NCI-H1417 (cell line): ENCODE results near the gene RNASE1.
"Not testable (repeated sequence)": the region's sequence is repeated elsewhere in the genome, so short reads cannot be mapped to it uniquely, and the experiment has no call there.

Experiments
- DNase-seq, 3 experiments: peaks; one replicate each; lab custom pipeline; 2025; lab: John Stamatoyannopoulos, UW

The RNASE1 gene

GRCh38 chr14:20772650-20773049, 30.0 kb downstream of the RNASE1 start:
- no peak for DNase-seq

- DNase-seq: no peak
Measured at GRCh38 chr14:20769421-20769820, 33.2 kb downstream of the RNASE1 start.

- no peak for DNase-seq
Measured at GRCh38 chr14:20768593-20768892, 34.1 kb downstream of the RNASE1 start.

GRCh38 chr14:20760950-20761349, 41.7 kb downstream of the RNASE1 start:
- DNase-seq: no peak

GRCh38 chr14:20759465-20759864, 43.2 kb downstream of the RNASE1 start:
- DNase-seq: not testable (repeated sequence)

GRCh38 chr14:20757965-20758364, 44.7 kb downstream of the RNASE1 start:
- no peak for DNase-seq

- DNase-seq: no peak
Measured at GRCh38 chr14:20755037-20755436, 47.6 kb downstream of the RNASE1 start.

- no peak for DNase-seq
Measured at GRCh38 chr14:20754308-20754707, 48.3 kb downstream of the RNASE1 start.

- DNase-seq: no peak
Measured at GRCh38 chr14:20751963-20752562, 50.6 kb downstream of the RNASE1 start.
